ENCODE data around the gene CCDC12.

The CCDC12 gene

GRCh38 chr3:46976326-46977190, at the start of gene CCDC12:
Gene CCDC12, minus strand, starts transcription at chr3:46976745. Its CDS starts 13 bp downstream, at chr3:46976732.
- H2AFZ ChIP-seq (ENCODE audit: low read length) = peak within 1 kb of the TSS; percentile 95
- peak within 1 kb of the TSS; percentile 77; the same call in 1 of the 2 replicates for H3K27ac ChIP-seq (ENCODE audit: low read length)
- DNase-seq = peak; percentile 98
- H3K9me2 ChIP-seq (replicated peaks; ENCODE audit: insufficient read depth, low read length) = no peaks in the 10 kb centered on the region
- H3K4me3 ChIP-seq (ENCODE audit: low read length) = peak within 1 kb of the TSS; percentile 93
- no peaks in the 10 kb centered on the region for H3K9me3 ChIP-seq (replicated peaks; ENCODE audit: insufficient read depth, low read length)
- TF ChIP-seq EZH2 (optimal IDR thresholded peaks at IDR 0.05; ENCODE audit: low read depth, low read length) = no peak
- TF ChIP-seq CTCF (IDR thresholded peaks at IDR 0.05; ENCODE audit: low read length) = no peak
- no peak for TF ChIP-seq EZH2phosphoT487 (IDR thresholded peaks at IDR 0.05; ENCODE audit: low read length)
- no peaks in the 10 kb centered on the region for H3K27me3 ChIP-seq (replicated peaks; ENCODE audit: insufficient read depth, low read length)
- H3F3A ChIP-seq (ENCODE audit: insufficient read depth, low read length) = peaks cover 13% of the 10 kb centered on the region; the same call in 1 of the 2 replicates
- no peaks in the 10 kb centered on the region for H3K36me3 ChIP-seq (replicated peaks; ENCODE audit: insufficient read depth, low read length)
- peaks cover 16% of the 10 kb centered on the region for H4K20me1 ChIP-seq (ENCODE audit: insufficient read depth, low read length)
- peak within 1 kb of the TSS; percentile 81; the same call in 1 of the 2 replicates for H3K4me2 ChIP-seq (ENCODE audit: low read depth, low read length)
- H3K4me1 ChIP-seq (ENCODE audit: low read length) = peaks cover 28% of the 10 kb centered on the region
- peaks cover 62% of the 10 kb centered on the region for H3K79me2 ChIP-seq (ENCODE audit: low read length)
- peak within 1 kb of the TSS; percentile 89 for H3K9ac ChIP-seq (ENCODE audit: low read length)

- no peak for TF ChIP-seq EZH2phosphoT487 (IDR thresholded peaks at IDR 0.05; ENCODE audit: low read length)
- TF ChIP-seq CTCF (IDR thresholded peaks at IDR 0.05; ENCODE audit: low read length) = no peak
- no peak for TF ChIP-seq EZH2 (optimal IDR thresholded peaks at IDR 0.05; ENCODE audit: low read depth, low read length)
- no peaks in the 10 kb centered on the region for H3F3A ChIP-seq (ENCODE audit: insufficient read depth, low read length)
- no peak for DNase-seq
- no peak overlapping the region for H3K4me2 ChIP-seq (ENCODE audit: low read depth, low read length)
- H3K9ac ChIP-seq (ENCODE audit: low read length) = no peak overlapping the region
- no peak overlapping the region for H3K27ac ChIP-seq (ENCODE audit: low read length)
- no peaks in the 10 kb centered on the region for H3K9me2 ChIP-seq (replicated peaks; ENCODE audit: insufficient read depth, low read length)
- H3K36me3 ChIP-seq (replicated peaks; ENCODE audit: insufficient read depth, low read length) = 0 out of 2 replicates have a peak, but pooled peaks cover 3% of the 10 kb centered on the region
- H3K4me3 ChIP-seq (ENCODE audit: low read length) = no peak overlapping the region
- H3K27me3 ChIP-seq (replicated peaks; ENCODE audit: insufficient read depth, low read length) = no peaks in the 10 kb centered on the region
- no peak overlapping the region for H2AFZ ChIP-seq (ENCODE audit: low read length)
- H3K4me1 ChIP-seq (ENCODE audit: low read length) = no peaks in the 10 kb centered on the region
- H3K9me3 ChIP-seq (replicated peaks; ENCODE audit: insufficient read depth, low read length) = no peaks in the 10 kb centered on the region
- H4K20me1 ChIP-seq (ENCODE audit: insufficient read depth, low read length) = no peaks in the 10 kb centered on the region
- peaks cover 27% of the 10 kb centered on the region for H3K79me2 ChIP-seq (ENCODE audit: low read length)
Measured at GRCh38 chr3:47024932-47025331, 48.4 kb upstream of the CCDC12 start.

GRCh38 chr3:47022641-47023071, 46.1 kb upstream of the CCDC12 start:
- Histone ChIP-seq H4K20me1 (ENCODE audit: insufficient read depth, low read length) (no peaks in the 10 kb centered on the region), H3K9me2 (replicated peaks; ENCODE audit: insufficient read depth, low read length) (no peaks in the 10 kb centered on the region), H3K36me3 (replicated peaks; ENCODE audit: insufficient read depth, low read length) (no peaks in the 10 kb centered on the region; the same call in 1 of the 2 replicates), H3K79me2 (ENCODE audit: low read length) (peaks cover 26% of the 10 kb centered on the region), H3K27me3 (replicated peaks; ENCODE audit: insufficient read depth, low read length) (no peaks in the 10 kb centered on the region), H2AFZ (ENCODE audit: low read length) (no peak overlapping the region), H3K4me1 (ENCODE audit: low read length) (no peaks in the 10 kb centered on the region), H3F3A (ENCODE audit: insufficient read depth, low read length) (no peaks in the 10 kb centered on the region), H3K9ac (ENCODE audit: low read length) (no peak overlapping the region), H3K27ac (ENCODE audit: low read length) (no peak overlapping the region), H3K4me2 (ENCODE audit: low read depth, low read length) (no peak overlapping the region), H3K4me3 (ENCODE audit: low read length) (no peak overlapping the region), H3K9me3 (replicated peaks; ENCODE audit: insufficient read depth, low read length) (no peaks in the 10 kb centered on the region)
- no peak for DNase-seq
- TF ChIP-seq EZH2phosphoT487 (IDR thresholded peaks at IDR 0.05; ENCODE audit: low read length) = no peak
- no peak for TF ChIP-seq CTCF (IDR thresholded peaks at IDR 0.05; ENCODE audit: low read length)
- TF ChIP-seq EZH2 (optimal IDR thresholded peaks at IDR 0.05; ENCODE audit: low read depth, low read length) = no peak
